ENCODE measurements around the gene UROC1. TPM values are rescaled to one million over a fixed set of nuclear protein-coding genes. Genes with fewer than 3 reads are reported as not detected.

The UROC1 gene
- total RNA-seq, 1 experiment from 2014 or later = not detected

GRCh38 chr3:126432361-126433104 is 85.0 kb downstream of the UROC1 start:
- intact Hi-C loops (cut with micrococcal nuclease; ENCODE audit: unreplicated experiment) = no loop called here
- H3K4me1 ChIP-seq (replicated peaks; ENCODE audit: insufficient read depth) = no peaks in the 10 kb centered on the region
- CTCF ChIA-PET = interaction anchor here (0.5 kb wide), 1 partner anchor 1115 kb away, joined by 10 read pairs; no protein-coding TSS in a partner anchor
- H3K36me3 ChIP-seq (ENCODE audit: low read depth) = no peaks in the 10 kb centered on the region
- no peaks in the 10 kb centered on the region for H3F3A ChIP-seq (ENCODE audit: insufficient read depth, low read depth)
- no peaks in the 10 kb centered on the region for H3K27me3 ChIP-seq (ENCODE audit: insufficient read depth, low read depth)
- no peak overlapping the region for H3K4me3 ChIP-seq
- no peaks in the 10 kb centered on the region for H4K20me1 ChIP-seq (ENCODE audit: insufficient read depth)
- DNase-seq = no peak
- no peak overlapping the region for H3K4me2 ChIP-seq
- H3K9me2 ChIP-seq (ENCODE audit: insufficient read depth) = no peaks in the 10 kb centered on the region
- no peaks in the 10 kb centered on the region for H3K79me2 ChIP-seq (ENCODE audit: low read depth)
- H3K9me3 ChIP-seq (ENCODE audit: insufficient read depth, low read depth) = no peaks in the 10 kb centered on the region; the same call in 1 of the 2 replicates
- BruUV-seq (replicated peaks) = no TSS peak
- no peak overlapping the region for H3K27ac ChIP-seq
- H2AFZ ChIP-seq = no peak overlapping the region
- TF ChIP-seq CTCF (conservative IDR thresholded peaks at IDR 0.05) = no peak
- no peak for TF ChIP-seq EZH2 (IDR thresholded peaks at IDR 0.05; ENCODE audit: low read depth)
- POLR2A ChIA-PET (ENCODE audit: unreplicated experiment) = no interaction called here

Other genes starting within 250 kb of the UROC1 start
- gene KLF15, start 160.4 kb downstream of the UROC1 start, total RNA-seq (2021) = 0.65 and 0.70 TPM in 2 replicates
- gene CFAP100, start 122.9 kb downstream of the UROC1 start, total RNA-seq (2021) = not detected in 2 replicates
- 52.9 and 55.4 TPM in 2 replicates for gene ZXDC, start 41.9 kb downstream of the UROC1 start, total RNA-seq (2021)
- 0.52 and 1.2 TPM in 2 replicates for gene CHST13, start 6.4 kb upstream of the UROC1 start, total RNA-seq (2021)
- not detected in 2 replicates for gene C3orf22, start 41.2 kb upstream of the UROC1 start, total RNA-seq (2021)
- 22.5 and 27.8 TPM in 2 replicates for gene TXNRD3, start 137.4 kb upstream of the UROC1 start, total RNA-seq (2021)
- gene CHCHD6, start 186.5 kb upstream of the UROC1 start, total RNA-seq (2021) = 47.7 and 48.2 TPM in 2 replicates

All from PC-9 (cell line).